ENCODE results near the gene AMACR.
A peak's percentile ranks its signal among the peaks of the same experiment; 100 is the strongest.

The AMACR gene

DNA sequence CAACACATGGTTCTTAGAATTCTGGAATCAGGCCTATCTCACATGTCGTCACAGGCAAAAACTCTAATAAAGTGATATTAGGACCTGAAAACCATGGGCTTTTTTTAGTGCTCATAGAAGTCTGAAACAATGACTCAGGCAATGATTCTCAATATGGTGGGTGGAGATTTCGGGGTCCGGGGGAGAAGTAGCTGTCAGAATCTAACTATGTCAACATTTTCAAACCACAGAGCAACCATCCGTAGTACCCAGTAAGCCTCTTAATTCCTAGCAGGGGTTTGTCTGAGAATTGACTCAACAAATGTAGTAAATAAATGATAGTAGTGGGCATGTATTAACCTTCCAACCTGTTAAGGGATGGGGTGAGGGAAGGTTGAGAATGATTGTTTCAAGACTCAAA lies 2.6 kb downstream of the AMACR start:
- DNase-seq = peak; percentile 14

DNA sequence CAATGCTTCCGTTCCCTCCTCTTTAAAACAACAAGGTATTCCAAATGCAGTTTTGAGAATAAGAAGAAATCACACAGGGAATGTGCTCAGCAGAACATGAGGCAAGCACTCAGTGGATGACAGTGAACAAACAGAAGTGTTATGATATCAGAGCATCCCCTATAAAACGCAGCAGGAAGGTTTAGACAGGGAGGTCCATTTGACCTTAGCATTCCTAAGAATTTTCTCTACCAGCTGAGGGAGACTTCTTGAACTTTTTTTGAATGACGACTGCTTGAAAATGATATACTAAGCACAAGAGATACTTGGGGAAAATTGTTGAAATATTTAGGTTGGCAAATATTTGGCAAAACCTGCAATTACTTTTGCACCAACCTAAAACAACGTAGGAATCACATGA lies 3.9 kb downstream of the AMACR start:
- no peak for DNase-seq

DNA sequence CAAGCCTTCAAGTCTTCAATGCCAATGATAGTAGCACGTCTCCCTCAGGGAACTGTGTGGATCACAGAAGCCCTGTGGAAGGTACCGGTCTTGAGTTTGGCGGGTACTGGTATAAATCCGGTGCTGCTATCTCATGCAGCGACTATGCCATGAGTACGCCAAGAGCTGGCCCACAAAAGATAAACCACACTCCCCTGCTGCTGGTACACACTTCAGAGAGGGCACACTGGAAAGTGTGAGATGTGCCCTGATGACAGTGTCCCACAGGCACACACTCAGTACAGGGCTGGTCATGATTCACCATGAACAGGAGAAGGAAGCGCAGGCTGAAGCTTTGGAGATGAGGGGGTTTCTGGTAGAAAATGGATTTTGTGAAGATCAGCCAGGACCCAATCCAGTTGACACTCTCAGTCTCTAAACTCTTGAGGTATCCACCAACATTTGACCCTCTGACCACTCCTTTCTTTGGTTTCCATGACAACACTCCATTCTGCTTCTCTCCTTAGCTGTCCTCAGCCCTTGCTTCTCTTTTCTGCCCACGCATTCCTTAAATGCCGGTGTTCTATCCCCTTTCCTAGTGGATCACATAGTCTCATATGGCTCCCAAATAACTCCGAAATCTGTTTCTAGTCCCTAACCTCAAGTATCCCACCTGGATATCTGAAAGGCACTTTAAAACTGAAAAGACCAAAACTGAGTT lies 5.1 kb downstream of the AMACR start:
- no peak for DNase-seq

GRCh38 chr5:34001241-34001841 lies 6.5 kb downstream of the AMACR start:
- peak; percentile 79 for DNase-seq

DNA sequence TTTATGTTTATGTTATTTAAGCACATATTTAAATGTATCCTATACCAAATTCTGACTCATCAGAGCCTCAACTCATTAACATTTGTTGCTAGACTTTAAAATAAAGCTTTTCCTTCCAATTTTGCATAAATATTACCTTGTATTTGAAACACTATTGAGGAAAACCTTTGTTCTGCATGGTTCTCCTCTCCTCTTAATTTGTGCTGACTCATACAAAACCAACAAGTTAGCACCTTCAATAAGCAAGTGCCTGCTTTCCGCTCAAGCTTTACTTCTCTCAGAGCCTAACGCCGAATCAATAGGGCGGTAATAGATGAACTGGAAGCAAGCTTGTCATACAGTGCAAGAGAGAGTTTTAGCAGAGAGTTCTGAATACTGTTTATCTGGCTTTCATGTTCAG lies 7.9 kb downstream of the AMACR start:
- no peak for DNase-seq

DNA sequence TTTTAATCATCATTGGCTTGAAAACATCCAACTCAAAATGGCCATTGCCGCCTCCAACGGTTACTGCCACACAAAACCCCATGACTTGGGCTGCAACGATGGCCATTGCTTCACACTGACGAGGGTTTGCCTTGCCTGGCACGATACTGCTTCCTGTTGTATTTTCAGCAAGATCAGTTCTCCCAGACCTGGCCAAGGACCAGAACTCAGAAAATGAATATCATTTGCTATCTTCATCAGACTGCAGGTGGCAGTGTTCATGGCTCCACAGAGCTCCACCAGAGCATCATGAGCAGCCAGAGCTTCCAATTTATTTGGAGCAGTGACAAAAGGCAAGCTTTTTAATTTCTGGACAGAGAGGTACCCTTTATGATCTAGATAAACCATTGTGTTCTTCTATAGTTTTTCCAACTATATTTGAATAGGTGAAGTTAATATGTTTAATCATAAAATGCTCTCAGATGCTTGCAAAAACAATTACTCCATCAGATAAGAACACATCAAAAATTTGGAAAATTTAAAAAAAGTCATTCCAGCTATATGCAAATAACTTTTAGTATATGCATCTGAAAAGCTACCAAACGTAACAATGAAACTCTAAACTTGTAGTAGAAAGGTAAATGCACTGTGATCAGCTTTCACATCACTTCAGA lies 10.4 kb downstream of the AMACR start:
- DNase-seq = peak; percentile 53

- no peak for DNase-seq
Observed at GRCh38 chr5:33995865-33996264, 12.0 kb downstream of the AMACR start.

DNA sequence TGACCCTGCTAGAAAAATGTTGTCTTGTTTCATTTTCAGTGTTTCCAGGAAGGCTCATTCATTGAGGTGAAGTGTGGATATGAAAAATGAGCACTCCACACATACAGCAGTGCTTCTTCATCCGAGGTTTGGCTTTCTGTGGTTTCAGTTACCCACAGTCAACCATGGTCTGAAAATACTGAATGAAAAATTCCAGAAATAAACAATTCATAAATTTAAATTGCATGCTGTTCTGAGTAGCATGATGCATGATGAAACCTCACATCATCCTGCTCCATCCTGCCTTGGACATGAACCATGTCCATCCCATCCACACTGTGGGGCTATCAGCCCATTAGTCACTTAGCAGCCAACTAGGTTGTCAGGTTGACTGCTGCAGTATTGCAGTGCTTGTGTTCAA lies 13.0 kb downstream of the AMACR start:
- DNase-seq = no peak

GRCh38 chr5:33992864-33993263 lies 15.0 kb downstream of the AMACR start:
- no peak for DNase-seq

DNA sequence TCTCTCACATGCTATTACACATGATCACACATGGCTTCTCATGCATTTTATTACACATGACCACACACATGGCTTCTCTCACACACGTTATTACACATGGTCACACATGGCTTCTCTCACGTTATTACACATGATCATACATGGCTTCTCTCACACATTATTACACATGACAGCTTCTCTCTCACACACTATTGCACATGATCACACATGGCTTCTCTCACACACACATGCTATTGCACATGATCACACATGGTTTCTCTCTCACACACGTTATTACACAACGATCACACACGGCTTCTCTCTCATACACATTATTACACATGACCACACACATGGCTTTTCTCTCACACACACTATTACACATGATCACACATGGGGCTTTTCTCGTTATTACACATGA lies 22.4 kb downstream of the AMACR start:
- no peak for DNase-seq

GRCh38 chr5:33984671-33985124 lies 23.2 kb downstream of the AMACR start, which contains the start of gene SLC45A2:
SLC45A2 (minus strand) TSS chr5:33984693; CDS start chr5:33984583, 110 bp downstream.
- DNase-seq = peak; percentile 3

DNA sequence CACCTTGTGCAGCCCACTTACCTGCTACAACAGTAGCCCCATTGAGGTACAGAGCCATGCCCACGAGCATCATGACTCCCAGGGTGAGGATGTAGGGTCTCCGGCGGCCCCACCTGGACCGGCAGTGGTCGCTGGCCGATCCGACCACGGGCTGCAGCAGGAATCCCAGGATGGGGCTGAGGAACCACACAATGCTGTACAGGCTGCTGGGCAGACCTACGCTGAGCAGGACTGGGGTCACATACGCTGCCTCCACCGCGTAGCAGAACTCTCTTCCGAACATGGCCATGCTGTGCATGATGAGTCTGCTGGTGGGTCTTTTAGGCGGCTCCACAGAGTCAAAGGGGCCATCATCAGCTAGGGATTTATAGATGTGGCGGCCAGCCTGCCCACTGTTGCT lies 23.7 kb downstream of the AMACR start:
- no peak for DNase-seq

- no peak for DNase-seq
Observed at GRCh38 chr5:33981408-33982162, 26.3 kb downstream of the AMACR start.

- DNase-seq = no peak
Observed at GRCh38 chr5:33980030-33980429, 27.8 kb downstream of the AMACR start.

GRCh38 chr5:33978306-33978705 lies 29.5 kb downstream of the AMACR start:
- no peak for DNase-seq

GRCh38 chr5:33976307-33976706 lies 31.5 kb downstream of the AMACR start:
- DNase-seq = no peak

DNA sequence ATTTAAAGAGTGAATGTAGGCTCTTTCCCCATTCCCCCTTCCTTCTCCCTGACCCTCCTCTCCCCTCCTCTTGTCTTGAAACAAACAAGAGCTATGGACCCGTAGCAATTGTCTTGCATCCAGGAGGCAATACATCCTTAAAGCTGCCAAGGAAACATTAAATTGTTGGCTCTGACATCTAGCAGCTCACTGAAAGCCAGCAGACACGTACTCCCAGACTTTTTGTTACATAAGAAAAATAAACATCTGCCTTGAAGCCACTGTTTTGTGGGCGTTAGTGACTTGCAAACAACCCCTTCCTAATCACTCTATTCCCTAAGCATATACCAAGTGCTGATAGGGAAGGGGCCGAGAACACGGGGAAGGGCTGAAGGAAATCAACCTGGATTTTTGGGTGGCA lies 32.0 kb downstream of the AMACR start:
- no peak for DNase-seq

DNA sequence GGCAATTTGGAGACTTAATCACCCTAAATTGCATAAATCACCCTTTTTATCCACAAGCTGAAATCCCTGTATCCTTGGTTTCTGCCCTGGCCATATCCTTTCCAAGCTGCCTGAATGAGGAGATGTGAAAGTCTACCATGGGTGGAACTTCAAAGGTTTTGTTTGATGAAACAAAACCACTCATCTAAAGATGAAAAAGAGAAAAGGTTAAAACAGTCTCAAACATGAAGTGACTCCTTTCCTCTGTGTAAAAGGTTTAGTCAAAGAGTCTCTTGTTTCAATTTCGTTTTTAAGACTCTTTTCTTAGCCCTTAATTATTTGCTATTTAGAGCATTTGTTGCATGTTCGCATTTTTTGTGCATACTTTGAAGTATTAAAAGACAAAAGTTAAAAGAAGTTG lies 34.6 kb downstream of the AMACR start:
- no peak for DNase-seq

DNA sequence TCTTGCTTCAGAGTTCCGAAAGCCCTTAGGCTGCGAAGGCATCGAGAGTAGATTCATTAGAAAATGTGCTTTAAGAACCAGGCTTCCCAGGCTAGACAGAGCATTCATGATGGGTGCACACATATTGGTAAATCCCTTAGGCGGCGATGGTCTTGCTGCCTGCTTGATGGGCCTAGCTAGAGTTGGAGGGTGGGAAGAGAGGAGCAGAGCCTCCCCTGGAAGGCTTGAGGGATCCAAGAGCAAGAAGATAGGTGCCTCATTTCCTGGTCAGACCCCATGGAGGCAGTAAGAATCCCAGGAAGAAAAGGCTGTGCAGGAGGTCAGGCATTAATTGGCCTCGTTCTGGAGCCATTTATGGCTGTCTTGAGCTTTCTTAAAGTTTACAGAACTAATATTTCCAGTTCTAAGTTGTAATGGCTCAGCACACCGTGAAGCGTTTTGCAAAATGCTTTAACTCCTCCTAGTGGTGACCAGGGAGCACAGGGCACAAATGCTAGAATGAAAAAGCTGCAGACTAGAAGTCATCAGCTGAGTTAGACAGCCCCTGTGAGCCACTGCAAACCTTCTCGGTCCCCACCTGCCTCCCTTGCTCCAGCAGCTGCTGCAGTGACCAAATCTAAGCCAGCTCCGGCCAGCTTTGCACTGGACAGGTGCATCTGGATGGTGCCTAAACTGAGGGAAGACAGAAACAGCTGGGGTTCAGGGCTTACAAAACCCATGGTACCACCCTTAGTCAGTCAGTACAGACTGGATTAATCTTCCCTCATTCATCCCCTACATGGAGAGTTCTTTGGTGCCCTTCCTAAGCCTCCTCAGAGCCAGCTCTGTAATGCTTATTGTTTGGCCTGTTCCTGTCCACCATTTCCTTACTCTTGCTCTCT lies 38.0 kb downstream of the AMACR start:
- peak; percentile 57 for DNase-seq

DNA sequence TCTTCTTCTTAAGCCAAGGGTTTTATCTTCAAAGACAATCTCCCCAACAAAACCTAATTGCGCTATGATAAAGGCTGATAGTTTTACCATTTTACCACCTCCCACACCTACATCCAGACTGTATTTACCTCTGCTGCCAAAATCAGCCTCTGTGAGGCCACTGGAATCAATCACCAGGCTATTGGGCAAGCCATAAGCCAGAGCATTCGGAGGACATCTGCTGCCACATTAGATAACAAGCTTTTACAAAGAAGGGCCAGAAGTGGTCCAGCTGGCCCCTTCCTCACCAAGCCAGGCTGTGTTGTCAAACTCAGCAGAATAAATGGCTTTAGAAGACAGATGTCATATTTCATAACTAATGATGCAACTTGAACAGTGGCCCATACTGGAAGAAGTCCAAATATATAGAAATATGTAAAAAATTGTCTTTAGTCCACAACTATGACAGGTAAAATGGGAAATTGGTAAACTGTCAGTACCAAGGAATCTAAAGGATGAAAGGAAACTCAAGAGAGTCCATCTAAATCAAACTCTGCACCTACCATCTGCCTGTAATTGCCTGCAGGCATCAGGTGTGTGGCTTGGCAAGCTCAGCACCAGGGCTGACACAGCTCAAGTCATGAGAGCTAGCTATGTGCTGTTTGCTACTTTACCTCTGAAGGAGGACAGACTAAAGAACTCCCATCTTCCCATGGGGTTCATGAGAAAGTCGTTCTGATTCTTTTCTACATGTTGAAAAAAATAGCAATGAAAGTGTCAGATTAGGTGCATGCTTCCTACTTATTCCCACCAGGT lies 39.4 kb downstream of the AMACR start:
- DNase-seq = peak; percentile 93

GRCh38 chr5:33966805-33967204 lies 41.0 kb downstream of the AMACR start:
- peak; percentile 67 for DNase-seq
